Cardiac fibroblast (primary cell): ENCODE measurements around the gene FMN1.

Source experiments
- DNase-seq, 2 donors: peaks; one replicate each; pipeline versions ENCODE4 v3.0.0 to v3.0.0-alpha.2; 2010; ENCODE audit warnings: low read depth in 2 of 2
- H3K4me3 ChIP-seq, 2 donors: replicated peaks in 1 of 2; 1 replicate in 1 of 2; 2 replicates in 1 of 2; pipeline ENCODE4 v1.5.1; 2011; ENCODE audit warnings: low read depth in 2 of 2, low read length in 2 of 2, mild to moderate bottlenecking in 2 of 2, moderate library complexity in 1 of 2
- TF ChIP-seq, protein P1 (sequence below): IDR thresholded peaks from one replicate; pipeline ENCODE4 v1.5.1; 2011; ENCODE audit warnings: low read depth, mild to moderate bottlenecking, low read length, inconsistent platforms

Gene FMN1

GRCh38 chr15:33236841-33237509, 42.5 kb upstream of the FMN1 start:
- TF ChIP-seq, protein P1, sequence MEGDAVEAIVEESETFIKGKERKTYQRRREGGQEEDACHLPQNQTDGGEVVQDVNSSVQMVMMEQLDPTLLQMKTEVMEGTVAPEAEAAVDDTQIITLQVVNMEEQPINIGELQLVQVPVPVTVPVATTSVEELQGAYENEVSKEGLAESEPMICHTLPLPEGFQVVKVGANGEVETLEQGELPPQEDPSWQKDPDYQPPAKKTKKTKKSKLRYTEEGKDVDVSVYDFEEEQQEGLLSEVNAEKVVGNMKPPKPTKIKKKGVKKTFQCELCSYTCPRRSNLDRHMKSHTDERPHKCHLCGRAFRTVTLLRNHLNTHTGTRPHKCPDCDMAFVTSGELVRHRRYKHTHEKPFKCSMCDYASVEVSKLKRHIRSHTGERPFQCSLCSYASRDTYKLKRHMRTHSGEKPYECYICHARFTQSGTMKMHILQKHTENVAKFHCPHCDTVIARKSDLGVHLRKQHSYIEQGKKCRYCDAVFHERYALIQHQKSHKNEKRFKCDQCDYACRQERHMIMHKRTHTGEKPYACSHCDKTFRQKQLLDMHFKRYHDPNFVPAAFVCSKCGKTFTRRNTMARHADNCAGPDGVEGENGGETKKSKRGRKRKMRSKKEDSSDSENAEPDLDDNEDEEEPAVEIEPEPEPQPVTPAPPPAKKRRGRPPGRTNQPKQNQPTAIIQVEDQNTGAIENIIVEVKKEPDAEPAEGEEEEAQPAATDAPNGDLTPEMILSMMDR, result no peak
- DNase-seq, result no peak
- H3K4me3 ChIP-seq, result no peak overlapping the region

GRCh38 chr15:33234020-33234461, 39.5 kb upstream of the FMN1 start:
- TF ChIP-seq, protein P1, result peak; percentile 58
- H3K4me3 ChIP-seq, result no peak overlapping the region
- DNase-seq, result peak; percentile 51 to 73

DNA sequence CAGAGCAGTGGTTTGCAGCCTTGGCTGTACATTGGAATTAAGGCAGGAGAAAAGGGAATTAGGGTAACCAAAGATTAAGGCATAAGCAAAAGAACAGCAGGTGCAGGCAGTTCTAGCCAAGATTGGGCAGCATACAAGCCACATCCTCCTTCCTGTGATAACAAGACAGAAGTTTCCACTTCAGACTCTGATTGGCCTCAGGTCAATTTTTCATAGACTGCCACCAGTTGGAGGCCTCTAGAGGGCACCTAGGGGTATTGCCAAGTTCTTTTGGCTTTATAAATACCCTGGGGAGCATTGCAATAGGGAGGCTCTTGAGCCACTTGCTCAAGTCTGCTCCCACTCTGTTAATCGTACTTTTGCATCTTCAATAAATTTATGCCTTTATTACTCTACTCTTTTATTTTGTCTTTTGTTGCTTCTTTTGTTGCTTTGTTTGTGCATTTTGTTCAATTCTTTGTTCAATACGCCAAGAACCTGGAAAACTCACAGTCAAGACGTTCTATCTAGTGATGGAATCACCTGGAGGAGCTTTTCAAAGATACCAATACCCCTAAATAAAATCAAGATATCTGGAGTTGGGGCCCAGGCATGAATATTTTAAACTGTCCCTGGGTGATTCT, 32.2 kb upstream of the FMN1 start:
- TF ChIP-seq, protein P1, result peak; percentile 18
- DNase-seq, result peak; percentile 38 to 40
- H3K4me3 ChIP-seq, result no peak overlapping the region

DNA sequence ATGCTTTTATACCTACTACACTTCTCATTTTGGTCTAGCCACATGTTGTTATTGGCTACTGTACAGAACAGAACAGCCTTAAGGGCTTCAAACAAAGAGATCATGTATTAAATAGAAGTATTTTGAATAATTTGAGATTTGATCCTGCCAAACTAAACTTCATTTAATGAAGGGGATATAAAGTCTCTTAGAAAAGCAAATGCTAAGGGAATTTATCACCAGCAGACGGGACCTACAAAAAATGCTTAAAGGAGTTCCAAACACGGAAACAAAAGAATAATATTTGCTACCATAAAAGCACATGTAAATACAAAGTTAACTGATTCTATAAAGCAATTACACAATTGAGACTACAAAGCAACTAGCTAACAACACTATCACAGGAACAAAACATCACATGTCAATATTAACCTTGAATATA, 23.6 kb upstream of the FMN1 start:
- TF ChIP-seq, protein P1, result no peak
- H3K4me3 ChIP-seq, result no peak overlapping the region
- no peak for DNase-seq

DNA sequence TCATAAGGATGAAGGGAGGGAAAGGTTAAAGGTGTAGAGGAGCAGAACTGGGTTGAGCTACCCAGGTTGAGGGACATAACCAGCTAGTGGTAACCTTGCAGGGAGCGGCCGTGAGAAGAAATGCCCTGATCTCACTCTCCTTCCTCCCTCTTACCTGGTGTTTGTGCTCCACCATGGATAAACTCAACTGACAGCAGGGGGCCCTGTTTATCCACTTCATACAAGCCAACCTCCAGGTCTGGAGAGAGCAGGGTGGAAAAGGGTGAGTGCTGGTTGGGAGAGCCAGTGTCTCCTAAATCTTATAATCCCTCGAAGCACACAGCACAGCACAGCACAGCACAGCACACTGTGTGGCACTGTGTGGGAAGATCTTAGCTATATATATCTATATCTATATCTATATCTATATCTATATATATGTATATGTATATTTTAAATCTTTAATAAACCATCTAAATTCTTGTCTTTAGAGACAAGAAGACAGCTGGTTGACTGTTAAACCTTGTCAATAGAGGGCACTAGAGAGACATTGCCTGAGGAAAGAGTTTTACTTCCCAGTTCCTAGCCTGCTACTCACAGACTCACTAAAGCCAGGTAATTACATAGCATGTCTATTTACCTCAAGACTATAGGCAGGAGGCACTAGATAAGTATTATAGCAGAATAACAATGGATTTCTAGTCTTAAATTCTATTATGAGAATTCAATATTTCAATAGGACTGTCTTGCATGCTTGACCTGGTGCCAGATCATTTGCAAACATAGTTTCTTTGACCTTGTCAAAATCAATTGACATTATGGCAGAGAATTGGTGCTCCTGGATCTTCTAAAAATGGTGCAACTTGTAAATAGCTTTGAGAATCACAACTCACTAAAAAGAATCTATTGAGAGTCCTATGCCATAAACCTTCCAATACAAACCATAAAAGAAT, 21.7 kb upstream of the FMN1 start:
- H3K4me3 ChIP-seq, result no peak overlapping the region
- TF ChIP-seq, protein P1, result peak; percentile 76
- DNase-seq, result peak; percentile 29 to 53

GRCh38 chr15:33211176-33211808, 16.8 kb upstream of the FMN1 start:
- TF ChIP-seq, protein P1, result no peak

More at GRCh38 chr15:33211176-33211808, 16.8 kb upstream of the FMN1 start:
- DNase-seq, result peak in 1 of 2 donors; percentile 14
- no peak overlapping the region for H3K4me3 ChIP-seq
